Skin epidermis (tissue), 12 donors: ENCODE data around the gene EIF3CL.
"Not testable (repeated sequence)": the region's sequence is repeated elsewhere in the genome, so short reads cannot be mapped to it uniquely, and the experiment has no call there.

Source experiments
- H3K27ac ChIP-seq, 21 experiments: fragments of 200-600 bp; sonication (generic) in 11 of 21; one replicate each; pipeline ENCODE4 v1.5.0; 2020; ENCODE audit warnings: mild to moderate bottlenecking in 3 of 21, inconsistent platforms in 2 of 21, moderate library complexity in 2 of 21
- H3K4me3 ChIP-seq, 7 experiments: fragments of 200-600 bp; sonication (generic) in 2 of 7; one replicate each; pipeline ENCODE4 v1.5.0; 2020; ENCODE audit warnings: inconsistent platforms in 2 of 7, mild to moderate bottlenecking in 2 of 7, moderate library complexity in 1 of 7

Gene EIF3CL

DNA sequence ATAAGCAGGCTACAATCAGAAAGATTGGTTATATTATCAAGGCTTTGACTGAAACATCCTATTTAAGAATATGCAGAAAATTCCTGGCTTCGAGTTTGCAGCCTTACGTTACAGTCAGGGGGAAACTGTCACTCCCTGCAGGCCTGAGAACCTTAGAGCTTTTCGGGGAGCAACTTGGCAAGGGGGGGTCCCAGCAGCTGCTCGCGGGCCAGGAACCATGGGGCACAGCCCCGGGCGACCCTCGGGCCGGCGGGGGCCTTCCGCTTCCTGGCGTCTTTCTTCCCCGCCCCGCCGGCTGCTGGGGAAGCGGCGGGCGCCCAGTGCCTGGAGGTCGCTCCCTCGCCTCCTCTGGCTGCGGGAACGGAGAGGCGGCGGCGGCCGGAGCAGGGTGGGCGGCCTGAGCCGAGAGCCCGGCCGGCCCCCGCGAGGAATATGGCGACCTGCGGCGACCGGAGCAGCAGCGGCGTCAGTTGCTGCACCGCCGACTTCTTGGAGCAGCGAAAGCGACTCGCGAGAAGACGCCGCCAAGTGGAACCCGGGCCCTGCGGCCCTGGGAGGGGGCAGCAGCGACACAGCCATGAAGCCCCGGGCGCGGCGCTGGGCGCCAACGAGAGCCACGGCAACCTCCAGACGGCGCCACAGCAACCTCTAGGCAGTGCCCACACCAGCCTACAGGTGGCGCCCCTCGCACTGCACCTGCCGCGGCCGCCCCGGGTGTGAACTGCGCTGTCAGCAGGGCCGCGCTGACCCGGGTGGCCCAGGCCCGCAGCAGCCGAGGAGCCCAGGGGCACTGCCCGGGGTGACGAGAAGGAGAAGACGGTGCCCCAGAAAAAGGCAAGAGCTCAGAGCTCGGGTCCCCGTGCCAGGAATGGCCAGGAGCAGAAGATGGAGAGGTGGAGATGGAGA lies 39.1 kb downstream of the EIF3CL start:
- H3K27ac ChIP-seq: not testable (repeated sequence)
- H3K4me3 ChIP-seq: peak overlapping the region in 1 of 7 experiments; percentile 15

GRCh38 chr16:28363408-28363807 lies 40.2 kb downstream of the EIF3CL start, which contains the start of gene NPIPB6:
Gene NPIPB6 (minus strand): TSS chr16:28363508. CDS start chr16:28362822, 686 bp downstream.
- not testable (repeated sequence) for H3K27ac ChIP-seq, H3K4me3 ChIP-seq

DNA sequence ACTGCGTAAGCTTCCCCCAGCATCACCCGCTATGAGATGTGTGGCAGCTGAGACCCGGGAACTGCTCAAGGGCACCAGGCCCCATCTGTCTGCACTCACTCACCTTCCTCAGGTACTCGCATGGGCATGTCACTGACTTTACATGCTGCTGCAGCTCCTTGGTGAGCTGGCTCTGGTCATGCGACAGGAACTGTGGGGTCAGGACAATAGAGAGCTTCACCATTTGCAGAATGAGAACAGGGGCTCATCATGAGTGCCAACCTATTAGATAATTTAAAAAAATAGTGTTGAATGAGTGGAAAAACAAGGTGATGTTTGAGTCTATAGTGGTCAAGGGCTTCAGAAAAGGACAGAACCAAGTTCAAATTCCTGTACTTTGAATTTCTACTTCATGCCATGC lies 41.0 kb downstream of the EIF3CL start:
- H3K27ac ChIP-seq, H3K4me3 ChIP-seq: not testable (repeated sequence)

- not testable (repeated sequence) for H3K4me3 ChIP-seq, H3K27ac ChIP-seq
Measured at GRCh38 chr16:28338230-28338629, 65.4 kb downstream of the EIF3CL start.

- H3K4me3 ChIP-seq, H3K27ac ChIP-seq: not testable (repeated sequence)
Measured at GRCh38 chr16:28336940-28337710, 66.5 kb downstream of the EIF3CL start.

GRCh38 chr16:28335678-28336077 lies 68.0 kb downstream of the EIF3CL start:
- H3K27ac ChIP-seq, H3K4me3 ChIP-seq: not testable (repeated sequence)

- H3K27ac ChIP-seq, H3K4me3 ChIP-seq: not testable (repeated sequence)
Measured at GRCh38 chr16:28332632-28333031, 71.0 kb downstream of the EIF3CL start.

- H3K4me3 ChIP-seq, H3K27ac ChIP-seq: not testable (repeated sequence)
Measured at GRCh38 chr16:28330981-28331380, 72.7 kb downstream of the EIF3CL start.

DNA sequence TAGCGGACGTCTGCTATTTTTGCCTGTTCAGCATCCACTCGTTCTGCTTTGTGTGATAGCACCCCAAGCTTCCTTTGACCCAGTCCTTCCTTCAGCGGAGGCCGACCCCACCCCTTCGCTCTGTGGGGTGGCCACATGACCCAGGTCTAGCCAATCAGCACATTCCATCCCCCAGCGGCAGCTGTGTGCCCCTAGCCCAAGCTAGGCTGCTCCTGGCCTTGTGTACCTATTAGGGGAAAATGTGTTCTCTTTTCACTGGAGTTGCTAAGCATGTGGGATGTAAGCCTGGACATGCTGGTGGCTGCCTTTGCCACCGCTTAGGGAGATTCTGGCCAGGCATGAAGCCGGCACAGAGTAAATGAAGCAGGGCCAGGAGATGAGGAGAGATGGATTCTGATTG lies 73.4 kb downstream of the EIF3CL start:
- H3K4me3 ChIP-seq, H3K27ac ChIP-seq: not testable (repeated sequence)
